Progenitor cell of endocrine pancreas (in vitro differentiated cells): ENCODE data around the gene CEP152. TPM values are rescaled to one million over a fixed set of nuclear protein-coding genes. Genes with fewer than 3 reads are reported as not detected.
"Not testable (repeated sequence)": the region's sequence is repeated elsewhere in the genome, so short reads cannot be mapped to it uniquely, and the experiment has no call there.

ENCODE experiments used
- DNase-seq: peaks from one replicate; pipeline ENCODE4 v3.0.0; 2021; ENCODE audit warnings: low spot score; ENCODE audit not compliant: unreplicated experiment
- H3K27ac Mint-ChIP-seq: 2 replicates; pipeline ENCODE4 v1.8.0; 2021; ENCODE audit warnings: mild to moderate bottlenecking, moderate library complexity, mixed read lengths
- H3K27me3 Mint-ChIP-seq: 2 replicates; pipeline ENCODE4 v1.8.0; 2021; ENCODE audit warnings: mixed read lengths
- H3K36me3 Mint-ChIP-seq: 2 replicates; pipeline ENCODE4 v1.8.0; 2022; ENCODE audit warnings: mixed read lengths; ENCODE audit not compliant: insufficient read depth
- H3K4me1 Mint-ChIP-seq: 2 replicates; pipeline ENCODE4 v1.8.0; 2021; ENCODE audit warnings: low read depth, mixed read lengths
- H3K4me3 Mint-ChIP-seq: 2 replicates; pipeline ENCODE4 v1.8.0; 2021; ENCODE audit warnings: low read depth, mild to moderate bottlenecking, moderate library complexity, mixed read lengths
- H3K9me3 Mint-ChIP-seq: 2 replicates; pipeline ENCODE4 v1.8.0; 2021; ENCODE audit warnings: low read depth, mixed read lengths
- CTCF ChIP-seq: fragments of 200-600 bp; sonication (generic); IDR thresholded peaks from one replicate; pipeline ENCODE4 v1.5.0; 2021; ENCODE audit warnings: antibody characterized with exemption, mild to moderate bottlenecking; ENCODE audit not compliant: unreplicated experiment
- total RNA-seq: library from RNA; stranded (reverse); gene quantifications from 2 replicates; pipeline ENCODE4 v1.2.1, GENCODE V29; 2021

The CEP152 gene
- total RNA-seq, 1 donor from 2014 or later = 9.5 TPM

- Mint-ChIP-seq H3K27me3 (no peaks in the 10 kb centered on the region), H3K9me3 (peaks cover 3% of the 10 kb centered on the region), H3K27ac (no peak overlapping the region), H3K36me3 (no peaks in the 10 kb centered on the region), H3K4me3 (no peak overlapping the region), H3K4me1 (peaks cover 7% of the 10 kb centered on the region)
- DNase-seq = no peak
- TF ChIP-seq CTCF = peak; percentile 54
These were observed 44.9 kb upstream of the CEP152 start for GRCh38 chr15:48855501-48856440.

- H3K9me3 Mint-ChIP-seq, H3K36me3 Mint-ChIP-seq, H3K27ac Mint-ChIP-seq, H3K27me3 Mint-ChIP-seq, H3K4me3 Mint-ChIP-seq, H3K4me1 Mint-ChIP-seq, DNase-seq: not testable (repeated sequence)
These were observed 43.6 kb upstream of the CEP152 start for GRCh38 chr15:48854434-48854833.

- peaks cover 3% of the 10 kb centered on the region for H3K9me3 Mint-ChIP-seq
- TF ChIP-seq CTCF = no peak
- DNase-seq = no peak
- no peak overlapping the region for H3K27ac Mint-ChIP-seq
- no peaks in the 10 kb centered on the region for H3K36me3 Mint-ChIP-seq
- peaks cover 6% of the 10 kb centered on the region for H3K4me1 Mint-ChIP-seq
- no peak overlapping the region for H3K4me3 Mint-ChIP-seq
- H3K27me3 Mint-ChIP-seq = no peaks in the 10 kb centered on the region
These were observed 41.1 kb upstream of the CEP152 start for GRCh38 chr15:48851956-48852355.

GRCh38 chr15:48850648-48851047 is 39.8 kb upstream of the CEP152 start:
- TF ChIP-seq CTCF = no peak
- peaks cover 3% of the 10 kb centered on the region for H3K9me3 Mint-ChIP-seq
- H3K4me3 Mint-ChIP-seq = no peak overlapping the region
- no peaks in the 10 kb centered on the region for H3K27me3 Mint-ChIP-seq
- H3K27ac Mint-ChIP-seq = no peak overlapping the region
- no peaks in the 10 kb centered on the region for H3K36me3 Mint-ChIP-seq
- peaks cover 3% of the 10 kb centered on the region for H3K4me1 Mint-ChIP-seq
- no peak for DNase-seq

GRCh38 chr15:48845123-48845522 is 34.3 kb upstream of the CEP152 start:
- Mint-ChIP-seq H3K4me1 (no peaks in the 10 kb centered on the region), H3K27me3 (no peaks in the 10 kb centered on the region), H3K4me3 (no peak overlapping the region), H3K9me3 (peaks cover 7% of the 10 kb centered on the region), H3K36me3 (no peaks in the 10 kb centered on the region), H3K27ac (no peak overlapping the region)
- no peak for DNase-seq
- TF ChIP-seq CTCF = no peak

- no peak for TF ChIP-seq CTCF
- Mint-ChIP-seq H3K27ac (no peak overlapping the region), H3K9me3 (peaks cover 7% of the 10 kb centered on the region), H3K27me3 (no peaks in the 10 kb centered on the region), H3K4me1 (no peaks in the 10 kb centered on the region), H3K4me3 (no peak overlapping the region), H3K36me3 (no peaks in the 10 kb centered on the region)
- no peak for DNase-seq
These were observed 31.6 kb upstream of the CEP152 start for GRCh38 chr15:48842501-48842900.
